Keratinocyte (primary cell): ENCODE results near the gene SMARCA2. TPM values are rescaled to one million over a fixed set of nuclear protein-coding genes. Genes with fewer than 3 reads are reported as not detected.

Experiments
- DNase-seq: peaks from one replicate; pipeline ENCODE4 v3.0.0-alpha.2; 2011; ENCODE audit warnings: low read depth, missing footprints, low spot score
- FAIRE-seq: peaks from 2 replicates; lab custom pipeline; 2011; peaks lifted over from hg19 to GRCh38; lab: Jason Lieb, UNC
- H2AFZ ChIP-seq: 2 replicates; pipeline ENCODE4 v1.6.0; 2012; ENCODE audit warnings: low read length, control low read depth, inconsistent platforms; ENCODE audit not compliant: control insufficient read depth
- H3K27ac ChIP-seq: 2 replicates; pipeline ENCODE4 v1.5.1; 2011; ENCODE audit warnings: low read length; ENCODE audit not compliant: control insufficient read depth, insufficient read depth
- H3K27me3 ChIP-seq: 3 replicates; pipeline ENCODE4 v1.6.0; 2011; ENCODE audit warnings: low read length; ENCODE audit not compliant: control insufficient read depth, insufficient read depth; ENCODE audit errors: extremely low read depth
- H3K36me3 ChIP-seq, 2 experiments: 2 replicates in 1 of 2; 3 replicates in 1 of 2; pipeline ENCODE4 v1.5.1; 2011; ENCODE audit warnings: low read length in 2 of 2, mild to moderate bottlenecking in 1 of 2; ENCODE audit not compliant: control insufficient read depth in 2 of 2, insufficient read depth in 2 of 2; ENCODE audit errors: extremely low read depth in 1 of 2
- H3K4me1 ChIP-seq: 3 replicates; pipeline ENCODE4 v1.5.1; 2011; ENCODE audit warnings: low read length; ENCODE audit not compliant: control insufficient read depth, insufficient read depth; ENCODE audit errors: extremely low read depth
- H3K4me2 ChIP-seq: 3 replicates; pipeline ENCODE4 v1.6.0; 2011; ENCODE audit warnings: low read depth, low read length; ENCODE audit not compliant: control insufficient read depth, insufficient read depth; ENCODE audit errors: extremely low read depth
- H3K4me3 ChIP-seq, 3 experiments: fragments of 200-600 bp in 1 of 3; sonication (generic) in 1 of 3; 2 replicates in 2 of 3; 3 replicates in 1 of 3; pipeline ENCODE4 v1.5.1; 2011 to 2016; ENCODE audit warnings: low read length in 3 of 3, mild to moderate bottlenecking in 3 of 3, control low read depth in 2 of 3, inconsistent platforms in 1 of 3, low read depth in 1 of 3, mixed read lengths in 1 of 3, mixed run types in 1 of 3, moderate library complexity in 1 of 3; ENCODE audit not compliant: control insufficient read depth in 2 of 3, insufficient read depth in 2 of 3; ENCODE audit errors: extremely low read depth in 1 of 3
- H3K79me2 ChIP-seq: 2 replicates; pipeline ENCODE4 v1.6.0; 2012; ENCODE audit warnings: low read length; ENCODE audit not compliant: control insufficient read depth, insufficient read depth
- H3K9ac ChIP-seq: 3 replicates; pipeline ENCODE4 v1.6.0; 2011; ENCODE audit warnings: low read length; ENCODE audit not compliant: control insufficient read depth, insufficient read depth; ENCODE audit errors: extremely low read depth
- H3K9me1 ChIP-seq: 3 replicates; pipeline ENCODE4 v1.6.0; 2011; ENCODE audit warnings: low read length; ENCODE audit not compliant: control insufficient read depth, insufficient read depth; ENCODE audit errors: extremely low read depth
- H3K9me3 ChIP-seq: 2 replicates; pipeline ENCODE4 v1.5.1; 2012; ENCODE audit warnings: low read depth, low read length; ENCODE audit not compliant: control insufficient read depth
- H4K20me1 ChIP-seq: 3 replicates; pipeline ENCODE4 v1.6.0; 2011; ENCODE audit warnings: low read length; ENCODE audit not compliant: control insufficient read depth, insufficient read depth; ENCODE audit errors: extremely low read depth
- EZH2 ChIP-seq: IDR thresholded peaks from one replicate; pipeline ENCODE4 v1.6.1; 2012; ENCODE audit warnings: inconsistent platforms, mild to moderate bottlenecking, low read length, moderate library complexity
- dilution Hi-C: fragments of 300-500 bp; cut with MboI; formaldehyde crosslinking; loops from one replicate; pipeline ENCODE4 v1.7.0; 2020; ENCODE audit warnings: low sequenced_read_pairs; ENCODE audit not compliant: extremely low pct_ligation_motif_present
- polyA plus RNA-seq, 5 experiments: library from polyadenylated mRNA; depleted of rRNA in 3 of 5; stranded (reverse) in 3 of 5; stranded (forward) in 1 of 5; unstranded in 1 of 5; fragments of >200 nt; gene quantifications; 1 replicate in 1 of 5; 2 replicates in 3 of 5; 3 replicates in 1 of 5; pipeline versions ENCODE4 v1.2.1 to v1.2.3, GENCODE V29; 2011 to 2012; ENCODE audit warnings: missing spikeins in 2 of 5, low read depth in 1 of 5, low replicate concordance in 1 of 5
- TF ChIP-seq, protein P1 (sequence below), 3 experiments: IDR thresholded peaks in 1 of 3; conservative IDR thresholded peaks in 1 of 3; optimal IDR thresholded peaks in 1 of 3; 2 replicates in 2 of 3; 3 replicates in 1 of 3; pipeline versions ENCODE3 to v1.5.1; 2011; ENCODE audit warnings: low read length in 3 of 3, mild to moderate bottlenecking in 3 of 3, moderate library complexity in 2 of 3, control low read depth in 1 of 3, inconsistent platforms in 1 of 3; ENCODE audit not compliant: insufficient read depth in 2 of 3; ENCODE audit errors: extremely low read depth in 1 of 3

The SMARCA2 gene
- polyA plus RNA-seq, 1 donor (not counting 4 experiments of a cell fraction or from before 2014, with no cell fraction given), result 39.0 TPM

- peaks cover 2 to 3% of the 10 kb centered on the region in 2 experiments for H3K36me3 ChIP-seq
- DNase-seq (no peak), FAIRE-seq (no peak)
- H3K4me1 ChIP-seq, result no peaks in the 10 kb centered on the region
- no peaks in the 10 kb centered on the region for H3K79me2 ChIP-seq
- H3K4me3 ChIP-seq, result no peak overlapping the region
- no peaks in the 10 kb centered on the region for H3K9me1 ChIP-seq
- no peaks in the 10 kb centered on the region for H3K9me3 ChIP-seq
- dilution Hi-C loops, result no loop called here
- H4K20me1 ChIP-seq, result no peaks in the 10 kb centered on the region
- TF ChIP-seq, protein P1, sequence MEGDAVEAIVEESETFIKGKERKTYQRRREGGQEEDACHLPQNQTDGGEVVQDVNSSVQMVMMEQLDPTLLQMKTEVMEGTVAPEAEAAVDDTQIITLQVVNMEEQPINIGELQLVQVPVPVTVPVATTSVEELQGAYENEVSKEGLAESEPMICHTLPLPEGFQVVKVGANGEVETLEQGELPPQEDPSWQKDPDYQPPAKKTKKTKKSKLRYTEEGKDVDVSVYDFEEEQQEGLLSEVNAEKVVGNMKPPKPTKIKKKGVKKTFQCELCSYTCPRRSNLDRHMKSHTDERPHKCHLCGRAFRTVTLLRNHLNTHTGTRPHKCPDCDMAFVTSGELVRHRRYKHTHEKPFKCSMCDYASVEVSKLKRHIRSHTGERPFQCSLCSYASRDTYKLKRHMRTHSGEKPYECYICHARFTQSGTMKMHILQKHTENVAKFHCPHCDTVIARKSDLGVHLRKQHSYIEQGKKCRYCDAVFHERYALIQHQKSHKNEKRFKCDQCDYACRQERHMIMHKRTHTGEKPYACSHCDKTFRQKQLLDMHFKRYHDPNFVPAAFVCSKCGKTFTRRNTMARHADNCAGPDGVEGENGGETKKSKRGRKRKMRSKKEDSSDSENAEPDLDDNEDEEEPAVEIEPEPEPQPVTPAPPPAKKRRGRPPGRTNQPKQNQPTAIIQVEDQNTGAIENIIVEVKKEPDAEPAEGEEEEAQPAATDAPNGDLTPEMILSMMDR (optimal IDR thresholded peaks at IDR 0.05 in 1 of 3, IDR thresholded peaks at IDR 0.05 in 1 of 3, conservative IDR thresholded peaks at IDR 0.05 in 1 of 3; ENCODE audit: extremely low read depth in 1 of 3, insufficient read depth in 2 of 3, low read length in 3 of 3), result no peak
- TF ChIP-seq EZH2, result no peak
- no peaks in the 10 kb centered on the region for H3K27me3 ChIP-seq
- H3K9ac ChIP-seq, result no peak overlapping the region
- H3K4me2 ChIP-seq, result no peak overlapping the region
- H3K27ac ChIP-seq, result no peak overlapping the region
- no peak overlapping the region for H2AFZ ChIP-seq
Measured at GRCh38 chr9:2047916-2048315, 32.8 kb downstream of the SMARCA2 start.

DNA sequence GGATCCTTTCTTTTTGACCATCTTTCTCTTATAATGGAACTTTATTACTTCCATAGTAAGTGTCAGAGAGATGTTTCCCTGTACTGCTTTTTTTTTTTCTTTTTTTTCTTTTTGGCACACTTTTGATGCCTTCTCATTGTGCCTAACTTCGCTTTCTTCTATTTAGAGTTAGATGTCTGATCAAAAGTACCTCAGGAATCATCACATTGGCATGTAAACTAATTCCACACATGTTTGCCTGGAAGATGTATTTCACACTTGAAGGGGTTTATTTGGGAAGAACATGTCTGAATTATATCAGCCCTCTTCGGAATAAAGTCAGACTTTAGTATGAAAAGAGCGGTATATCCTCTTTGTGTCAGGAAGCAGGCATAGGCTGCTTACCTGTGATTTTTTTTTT is 35.1 kb downstream of the SMARCA2 start:
- Histone ChIP-seq H3K4me2 (no peak overlapping the region), H3K27ac (no peak overlapping the region), H3K9ac (no peak overlapping the region), H2AFZ (no peak overlapping the region), H3K27me3 (no peaks in the 10 kb centered on the region), H3K4me1 (peaks cover 4% of the 10 kb centered on the region), H3K36me3 (peaks cover 0 to 2% of the 10 kb centered on the region in 2 experiments), H3K9me3 (no peaks in the 10 kb centered on the region), H3K9me1 (no peaks in the 10 kb centered on the region), H3K79me2 (no peaks in the 10 kb centered on the region), H3K4me3 (no peak overlapping the region), H4K20me1 (no peaks in the 10 kb centered on the region)
- dilution Hi-C loops, result no loop called here
- TF ChIP-seq, protein P1 (optimal IDR thresholded peaks at IDR 0.05 in 1 of 3, IDR thresholded peaks at IDR 0.05 in 1 of 3, conservative IDR thresholded peaks at IDR 0.05 in 1 of 3; ENCODE audit: extremely low read depth in 1 of 3, insufficient read depth in 2 of 3, low read length in 3 of 3), result no peak
- TF ChIP-seq EZH2, result no peak
- FAIRE-seq (no peak), DNase-seq (no peak)
